ENCODE data around the gene KLHL29. TPM values are rescaled to one million over a fixed set of nuclear protein-coding genes. Genes with fewer than 3 reads are reported as not detected.
A peak's percentile ranks its signal among the peaks of the same experiment; 100 is the strongest.

Gene KLHL29
- total RNA-seq, 1 donor from 2014 or later, result 12.9 TPM

- DNase-seq (no peak), ATAC-seq (no peak)
- Histone ChIP-seq H3K36me3 (no peaks in the 10 kb centered on the region), H3K4me3 (no peak overlapping the region), H3K9me3 (no peaks in the 10 kb centered on the region), H3K27me3 (ENCODE audit: low read depth) (no peaks in the 10 kb centered on the region), H3K27ac (no peak overlapping the region), H3K4me1 (no peaks in the 10 kb centered on the region)
- intact Hi-C loops (cut with DNase I), result no loop called here
- no peak for TF ChIP-seq CTCF (IDR thresholded peaks at IDR 0.05)
These were observed 272.4 kb downstream of the KLHL29 start for GRCh38 chr2:23657371-23657770.

GRCh38 chr2:23657934-23658333 lies 273.0 kb downstream of the KLHL29 start:
- DNase-seq, result no peak
- intact Hi-C loops (cut with DNase I), result no loop called here
- no peaks in the 10 kb centered on the region for H3K36me3 ChIP-seq
- H3K27ac ChIP-seq, result no peak overlapping the region
- no peak for ATAC-seq
- H3K4me1 ChIP-seq, result no peaks in the 10 kb centered on the region
- H3K4me3 ChIP-seq, result no peak overlapping the region
- no peak for TF ChIP-seq CTCF (IDR thresholded peaks at IDR 0.05)
- no peaks in the 10 kb centered on the region for H3K9me3 ChIP-seq
- peaks cover 3% of the 10 kb centered on the region for H3K27me3 ChIP-seq (ENCODE audit: low read depth)

GRCh38 chr2:23658466-23658942 lies 273.5 kb downstream of the KLHL29 start:
- Histone ChIP-seq H3K27ac (no peak overlapping the region), H3K36me3 (no peaks in the 10 kb centered on the region), H3K9me3 (no peaks in the 10 kb centered on the region), H3K27me3 (ENCODE audit: low read depth) (peaks cover 7% of the 10 kb centered on the region), H3K4me1 (no peaks in the 10 kb centered on the region), H3K4me3 (no peak overlapping the region)
- peak in 1 of 2 donors; percentile 6 for ATAC-seq
- DNase-seq, result no peak
- TF ChIP-seq CTCF (IDR thresholded peaks at IDR 0.05), result no peak
- intact Hi-C loops (cut with DNase I), result no loop called here

- DNase-seq, result no peak
- Histone ChIP-seq H3K4me3 (no peak overlapping the region), H3K4me1 (no peaks in the 10 kb centered on the region), H3K27ac (no peak overlapping the region), H3K9me3 (no peaks in the 10 kb centered on the region), H3K27me3 (ENCODE audit: low read depth) (peaks cover 7% of the 10 kb centered on the region), H3K36me3 (no peaks in the 10 kb centered on the region)
- TF ChIP-seq CTCF (IDR thresholded peaks at IDR 0.05), result no peak
- intact Hi-C loops (cut with DNase I), result no loop called here
- no peak for ATAC-seq
These were observed 274.3 kb downstream of the KLHL29 start for GRCh38 chr2:23659328-23659727.

GRCh38 chr2:23659773-23660172 lies 274.8 kb downstream of the KLHL29 start:
- intact Hi-C loops (cut with DNase I), result no loop called here
- Histone ChIP-seq H3K27ac (no peak overlapping the region), H3K9me3 (no peaks in the 10 kb centered on the region), H3K4me1 (no peaks in the 10 kb centered on the region), H3K4me3 (no peak overlapping the region), H3K27me3 (ENCODE audit: low read depth) (peaks cover 7% of the 10 kb centered on the region), H3K36me3 (no peaks in the 10 kb centered on the region)
- ATAC-seq (no peak), DNase-seq (no peak)
- no peak for TF ChIP-seq CTCF (IDR thresholded peaks at IDR 0.05)

GRCh38 chr2:23660237-23660636 lies 275.3 kb downstream of the KLHL29 start:
- no peak for TF ChIP-seq CTCF (IDR thresholded peaks at IDR 0.05)
- ATAC-seq (no peak), DNase-seq (no peak)
- intact Hi-C loops (cut with DNase I), result no loop called here
- Histone ChIP-seq H3K27me3 (ENCODE audit: low read depth) (peaks cover 7% of the 10 kb centered on the region), H3K27ac (no peak overlapping the region), H3K4me1 (no peaks in the 10 kb centered on the region), H3K36me3 (no peaks in the 10 kb centered on the region), H3K4me3 (no peak overlapping the region), H3K9me3 (no peaks in the 10 kb centered on the region)
